Ascending aorta (tissue), 2 donors: Measurements from ENCODE around the gene SMIM20. TPM values are rescaled to one million over a fixed set of nuclear protein-coding genes. Genes with fewer than 3 reads are reported as not detected.

Experiments
- DNase-seq, 2 donors: peaks; one replicate each; pipeline ENCODE4 v3.0.0-alpha.2; 2019; ENCODE audit warnings: low spot score in 2 of 2
- H3K27ac ChIP-seq, 2 donors: fragments of 200-600 bp; sonication (generic); one replicate each; pipeline ENCODE4 v1.5.1; 2016 to 2017; ENCODE audit warnings: mild to moderate bottlenecking in 1 of 2
- H3K27me3 ChIP-seq: fragments of 200-600 bp; sonication (generic); one replicate; pipeline ENCODE4 v1.5.1; 2017
- H3K36me3 ChIP-seq, 2 donors: fragments of 200-600 bp; sonication (generic); one replicate each; pipeline ENCODE4 v1.5.1; 2016
- H3K4me1 ChIP-seq, 2 donors: fragments of 200-600 bp; sonication (generic); one replicate each; pipeline ENCODE4 v1.5.1; 2016 to 2017; ENCODE audit warnings: mild to moderate bottlenecking in 1 of 2
- H3K4me3 ChIP-seq, 2 donors: fragments of 200-600 bp; sonication (generic); one replicate each; pipeline ENCODE4 v1.5.1; 2016 to 2017; ENCODE audit warnings: mild to moderate bottlenecking in 1 of 2
- H3K9me3 ChIP-seq, 2 donors: fragments of 200-600 bp; sonication (generic); one replicate each; pipeline ENCODE4 v1.5.1; 2016
- CTCF ChIP-seq, 3 experiments: fragments of 200-600 bp in 2 of 3; fragments of 450-650 bp in 1 of 3; sonication (generic) in 2 of 3; IDR thresholded peaks; one replicate each; pipeline ENCODE4 v1.5.1; 2016 to 2019; ENCODE audit warnings: antibody characterized with exemption in 3 of 3, mild to moderate bottlenecking in 1 of 3, moderate library complexity in 1 of 3
- intact Hi-C: fragments of 100-400 bp; cut with DNase I; formaldehyde crosslinking; loops from one replicate; pipeline ENCODE4 v1.15.1; 2023
- total RNA-seq: library from RNA; depleted of rRNA; stranded (reverse); fragments of >200 nt; gene quantifications from one replicate; pipeline ENCODE4 v1.1.0, GENCODE V29; 2016

The SMIM20 gene
- total RNA-seq, 1 donor from 2014 or later, result 5.7 TPM

- no peak overlapping the region for H3K27ac ChIP-seq
- no peaks in the 10 kb centered on the region for H3K27me3 ChIP-seq
- no peaks in the 10 kb centered on the region for H3K36me3 ChIP-seq
- intact Hi-C loops, result no loop called here
- H3K4me1 ChIP-seq, result no peaks in the 10 kb centered on the region
- no peak overlapping the region for H3K4me3 ChIP-seq
- no peaks in the 10 kb centered on the region for H3K9me3 ChIP-seq
- no peak for TF ChIP-seq CTCF (IDR thresholded peaks at IDR 0.05)
- no peak for DNase-seq
Observed at GRCh38 chr4:25879091-25879584, 34.9 kb upstream of the SMIM20 start.

- no peak overlapping the region for H3K27ac ChIP-seq
- H3K4me1 ChIP-seq, result no peaks in the 10 kb centered on the region
- no peak for DNase-seq
- H3K36me3 ChIP-seq, result no peaks in the 10 kb centered on the region
- H3K9me3 ChIP-seq, result no peaks in the 10 kb centered on the region
- H3K4me3 ChIP-seq, result no peak overlapping the region
- TF ChIP-seq CTCF (IDR thresholded peaks at IDR 0.05), result no peak
- intact Hi-C loops, result no loop called here
- no peaks in the 10 kb centered on the region for H3K27me3 ChIP-seq
Observed at GRCh38 chr4:25879587-25879986, 34.4 kb upstream of the SMIM20 start.

- Histone ChIP-seq H3K4me3 (no peak overlapping the region), H3K36me3 (no peaks in the 10 kb centered on the region), H3K9me3 (no peaks in the 10 kb centered on the region), H3K27me3 (no peaks in the 10 kb centered on the region), H3K4me1 (no peaks in the 10 kb centered on the region), H3K27ac (no peak overlapping the region)
- TF ChIP-seq CTCF (IDR thresholded peaks at IDR 0.05), result no peak
- intact Hi-C loops, result no loop called here
- no peak for DNase-seq
Observed at GRCh38 chr4:25879991-25880651, 33.9 kb upstream of the SMIM20 start.

GRCh38 chr4:25881193-25881592 is 32.8 kb upstream of the SMIM20 start:
- Histone ChIP-seq H3K27ac (no peak overlapping the region), H3K9me3 (no peaks in the 10 kb centered on the region), H3K36me3 (no peaks in the 10 kb centered on the region), H3K27me3 (no peaks in the 10 kb centered on the region), H3K4me3 (no peak overlapping the region), H3K4me1 (no peaks in the 10 kb centered on the region)
- DNase-seq, result no peak
- TF ChIP-seq CTCF (IDR thresholded peaks at IDR 0.05), result no peak
- intact Hi-C loops, result no loop called here

- H3K27ac ChIP-seq, result no peak overlapping the region
- no peaks in the 10 kb centered on the region for H3K36me3 ChIP-seq
- no peaks in the 10 kb centered on the region for H3K4me1 ChIP-seq
- intact Hi-C loops, result no loop called here
- H3K27me3 ChIP-seq, result no peaks in the 10 kb centered on the region
- DNase-seq, result no peak
- H3K9me3 ChIP-seq, result no peaks in the 10 kb centered on the region
- H3K4me3 ChIP-seq, result no peak overlapping the region
- no peak for TF ChIP-seq CTCF (IDR thresholded peaks at IDR 0.05)
Observed at GRCh38 chr4:25882226-25882625, 31.8 kb upstream of the SMIM20 start.

GRCh38 chr4:25883565-25883964 is 30.5 kb upstream of the SMIM20 start:
- no peaks in the 10 kb centered on the region for H3K4me1 ChIP-seq
- H3K27me3 ChIP-seq, result no peaks in the 10 kb centered on the region
- H3K27ac ChIP-seq, result no peak overlapping the region
- intact Hi-C loops, result no loop called here
- H3K4me3 ChIP-seq, result no peak overlapping the region
- no peak for TF ChIP-seq CTCF (IDR thresholded peaks at IDR 0.05)
- H3K9me3 ChIP-seq, result no peaks in the 10 kb centered on the region
- DNase-seq, result no peak
- no peaks in the 10 kb centered on the region for H3K36me3 ChIP-seq
